ENCODE data around the gene CAGE1. TPM values are rescaled to one million over a fixed set of nuclear protein-coding genes. Genes with fewer than 3 reads are reported as not detected.

The CAGE1 gene
- total RNA-seq (ENCODE audit: unreplicated experiment), result not detected
- long read RNA-seq, result 0 reads

DNA sequence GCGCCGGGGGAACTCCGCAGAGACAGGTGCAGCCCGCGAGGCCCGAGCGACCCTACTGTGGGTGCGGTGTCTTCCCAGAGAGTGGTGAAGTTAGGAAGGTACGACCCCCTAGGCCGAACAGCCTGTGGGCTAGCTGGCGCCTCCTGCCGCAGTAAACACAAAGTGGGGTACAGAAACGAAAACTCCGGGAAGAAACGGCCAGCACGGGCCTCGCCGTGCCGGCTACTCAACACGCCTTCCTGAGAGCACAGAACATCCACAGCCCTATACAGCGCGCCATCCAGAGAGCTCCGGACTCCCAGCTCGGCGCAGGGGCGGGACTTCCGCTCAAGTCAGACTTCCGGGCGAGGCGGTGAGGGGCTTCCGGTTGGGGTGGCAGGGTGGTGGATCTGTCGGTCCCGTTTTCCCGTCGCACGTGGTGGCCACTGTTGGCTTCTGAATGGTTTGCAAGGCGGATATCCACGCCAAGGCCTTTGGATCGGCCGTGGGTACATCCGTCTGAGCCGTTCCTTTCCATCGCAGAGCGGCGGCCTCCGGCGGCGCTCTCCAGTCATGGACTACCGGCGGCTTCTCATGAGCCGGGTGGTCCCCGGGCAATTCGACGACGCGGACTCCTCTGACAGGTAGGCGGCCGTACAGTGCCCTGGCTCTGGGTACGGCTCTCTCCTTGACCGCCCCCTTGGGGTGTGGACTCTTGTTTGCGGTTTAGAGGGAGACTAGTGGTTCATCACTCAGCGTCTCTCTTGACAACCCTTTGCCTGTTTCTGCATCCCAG, at the start of gene CAGE1, which contains the start of gene RIOK1:
TSS of gene CAGE1 (minus strand) at position 292 of the 775 bp plus-strand sequence. CDS start 2,569 bp downstream, outside the sequence.
TSS of gene RIOK1 (plus strand) at position 358 of the 775 bp plus-strand sequence. CDS start at position 553, 195 bp downstream.
- Mint-ChIP-seq H3K9me3 (ENCODE audit: unreplicated experiment) (no peaks in the 10 kb centered on the region), H3K4me1 (ENCODE audit: low read depth, unreplicated experiment) (peaks cover 13% of the 10 kb centered on the region), H3K4me3 (ENCODE audit: unreplicated experiment) (peak within 1 kb of the TSS; percentile 96)

GRCh38 chr6:7439228-7439627, 49.7 kb upstream of the CAGE1 start:
- Mint-ChIP-seq H3K9me3 (ENCODE audit: unreplicated experiment) (no peaks in the 10 kb centered on the region), H3K27me3 (ENCODE audit: unreplicated experiment) (no peaks in the 10 kb centered on the region), H3K36me3 (ENCODE audit: unreplicated experiment) (peaks cover 6% of the 10 kb centered on the region), H3K4me3 (ENCODE audit: unreplicated experiment) (no peak overlapping the region), H3K4me1 (ENCODE audit: low read depth, unreplicated experiment) (no peaks in the 10 kb centered on the region), H3K27ac (ENCODE audit: unreplicated experiment) (no peak overlapping the region)
- DNase-seq, result no peak
- no peak for TF ChIP-seq CTCF (IDR thresholded peaks at IDR 0.05; ENCODE audit: partially characterized antibody, unreplicated experiment)

More for the DNA sequence above, at the start of gene CAGE1, which contains the start of gene RIOK1:
- Mint-ChIP-seq H3K27me3 (ENCODE audit: unreplicated experiment) (no peaks in the 10 kb centered on the region), H3K27ac (ENCODE audit: unreplicated experiment) (peak within 1 kb of the TSS; percentile 81), H3K36me3 (ENCODE audit: unreplicated experiment) (no peaks in the 10 kb centered on the region)
- peak; percentile 97 for DNase-seq
- TF ChIP-seq CTCF (IDR thresholded peaks at IDR 0.05; ENCODE audit: partially characterized antibody, unreplicated experiment), result peak; percentile 18

DNA sequence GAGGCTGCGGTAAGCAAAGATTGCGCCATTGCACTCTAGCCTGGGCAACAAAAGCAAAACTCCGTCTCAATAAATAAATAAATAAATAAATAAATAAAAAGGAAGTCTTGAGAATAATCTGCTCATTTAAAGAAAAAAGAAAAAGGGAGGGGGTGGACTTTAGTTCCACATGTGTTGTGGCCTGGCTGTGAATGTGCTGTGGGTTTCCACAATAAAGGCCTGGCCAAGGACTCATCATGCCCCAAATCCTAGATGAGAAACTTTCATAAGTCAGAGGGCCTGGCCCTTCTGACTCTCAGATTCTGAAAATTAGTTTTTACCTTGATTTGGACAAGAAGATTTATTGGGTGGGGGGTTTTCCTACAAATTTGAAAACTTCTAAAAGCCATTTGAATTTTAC, 48.5 kb upstream of the CAGE1 start:
- peaks cover 6% of the 10 kb centered on the region for H3K36me3 Mint-ChIP-seq (ENCODE audit: unreplicated experiment)
- no peak for DNase-seq
- H3K4me3 Mint-ChIP-seq (ENCODE audit: unreplicated experiment), result no peak overlapping the region
- H3K27me3 Mint-ChIP-seq (ENCODE audit: unreplicated experiment), result no peaks in the 10 kb centered on the region
- H3K27ac Mint-ChIP-seq (ENCODE audit: unreplicated experiment), result no peak overlapping the region
- TF ChIP-seq CTCF (IDR thresholded peaks at IDR 0.05; ENCODE audit: partially characterized antibody, unreplicated experiment), result no peak
- no peaks in the 10 kb centered on the region for H3K9me3 Mint-ChIP-seq (ENCODE audit: unreplicated experiment)
- H3K4me1 Mint-ChIP-seq (ENCODE audit: low read depth, unreplicated experiment), result no peaks in the 10 kb centered on the region

- no peak for TF ChIP-seq CTCF (IDR thresholded peaks at IDR 0.05; ENCODE audit: partially characterized antibody, unreplicated experiment)
- H3K4me3 Mint-ChIP-seq (ENCODE audit: unreplicated experiment), result no peak overlapping the region
- H3K27ac Mint-ChIP-seq (ENCODE audit: unreplicated experiment), result no peak overlapping the region
- H3K4me1 Mint-ChIP-seq (ENCODE audit: low read depth, unreplicated experiment), result peaks cover 3% of the 10 kb centered on the region
- no peaks in the 10 kb centered on the region for H3K9me3 Mint-ChIP-seq (ENCODE audit: unreplicated experiment)
- DNase-seq, result no peak
- no peaks in the 10 kb centered on the region for H3K27me3 Mint-ChIP-seq (ENCODE audit: unreplicated experiment)
- H3K36me3 Mint-ChIP-seq (ENCODE audit: unreplicated experiment), result peaks cover 6% of the 10 kb centered on the region
Measured at GRCh38 chr6:7434672-7435071, 45.1 kb upstream of the CAGE1 start.

GRCh38 chr6:7433121-7433617, 43.6 kb upstream of the CAGE1 start:
- DNase-seq, result no peak
- Mint-ChIP-seq H3K27ac (ENCODE audit: unreplicated experiment) (no peak overlapping the region), H3K27me3 (ENCODE audit: unreplicated experiment) (no peaks in the 10 kb centered on the region), H3K9me3 (ENCODE audit: unreplicated experiment) (no peaks in the 10 kb centered on the region), H3K4me3 (ENCODE audit: unreplicated experiment) (no peak overlapping the region), H3K4me1 (ENCODE audit: low read depth, unreplicated experiment) (peaks cover 3% of the 10 kb centered on the region), H3K36me3 (ENCODE audit: unreplicated experiment) (peaks cover 6% of the 10 kb centered on the region)
- TF ChIP-seq CTCF (IDR thresholded peaks at IDR 0.05; ENCODE audit: partially characterized antibody, unreplicated experiment), result no peak
